ENCODE results near the gene FHOD3.

DNA sequence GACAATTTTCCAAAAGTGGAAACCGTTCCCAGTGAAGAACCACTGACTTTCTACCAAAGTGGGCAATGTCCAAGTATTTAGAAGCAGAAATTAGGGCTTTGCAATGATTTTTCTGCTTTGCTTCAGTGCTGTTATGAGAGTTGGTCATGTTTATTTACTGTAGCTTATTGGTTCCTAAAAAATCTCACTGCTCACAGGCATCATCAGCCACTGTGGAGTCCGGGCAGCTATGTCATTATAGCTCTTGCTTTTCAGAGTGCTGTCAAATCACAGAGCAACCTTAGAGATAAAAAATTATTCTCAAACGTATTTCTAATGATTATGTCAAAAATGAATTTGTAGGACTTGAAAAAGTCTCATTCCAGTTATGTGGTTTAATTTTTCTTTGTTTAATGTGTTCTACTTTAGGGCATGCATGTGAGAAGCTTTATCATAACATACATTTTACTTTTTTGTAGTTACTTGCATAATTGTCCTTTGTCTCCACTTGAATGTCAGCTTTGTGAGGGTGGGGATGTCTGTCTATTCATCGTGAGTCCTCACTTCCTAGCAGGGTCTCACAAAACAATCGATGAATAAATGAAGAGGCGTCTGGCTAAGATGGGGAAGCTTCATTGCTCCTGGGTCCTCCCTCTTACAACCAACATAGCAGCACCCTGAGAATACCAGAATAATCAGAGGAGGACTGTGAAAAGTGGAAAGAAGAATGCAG is 413.7 kb downstream of the FHOD3 start:
- TF ChIP-seq GATA2 (IDR thresholded peaks at IDR 0.05; ENCODE audit: low read depth, low read length) (no peak), GATA3 (IDR thresholded peaks at IDR 0.05; ENCODE audit: low read depth, low read length) (no peak)

Data from SH-SY5Y (cell line).